Measurements from ENCODE around the gene HID1.
A peak's percentile ranks its signal among the peaks of the same experiment; 100 is the strongest.

The HID1 gene

GRCh38 chr17:74950207-74950606 is 22.4 kb downstream of the HID1 start:
- DNase-seq (ENCODE audit: low spot score) = no peak

GRCh38 chr17:74949455-74950115 is 23.0 kb downstream of the HID1 start:
- DNase-seq (ENCODE audit: low spot score) = no peak

- no peak for DNase-seq (ENCODE audit: low spot score)
These were observed 25.4 kb downstream of the HID1 start for GRCh38 chr17:74947041-74947754.

- DNase-seq (ENCODE audit: low spot score) = no peak
These were observed 25.9 kb downstream of the HID1 start for GRCh38 chr17:74946641-74947040.

GRCh38 chr17:74945543-74945942 is 27.0 kb downstream of the HID1 start:
- DNase-seq (ENCODE audit: low spot score) = no peak

GRCh38 chr17:74943808-74944522 is 28.6 kb downstream of the HID1 start:
- DNase-seq (ENCODE audit: low spot score) = no peak

GRCh38 chr17:74941128-74941725 is 31.3 kb downstream of the HID1 start:
- DNase-seq (ENCODE audit: low spot score) = no peak

GRCh38 chr17:74939534-74939933 is 33.0 kb downstream of the HID1 start:
- DNase-seq (ENCODE audit: low spot score) = no peak

GRCh38 chr17:74938194-74938950 is 34.2 kb downstream of the HID1 start:
- no peak for DNase-seq (ENCODE audit: low spot score)

GRCh38 chr17:74937064-74938051 is 35.2 kb downstream of the HID1 start:
- DNase-seq (ENCODE audit: low spot score) = no peak

- no peak for DNase-seq (ENCODE audit: low spot score)
These were observed 36.1 kb downstream of the HID1 start for GRCh38 chr17:74936470-74936799.

- DNase-seq (ENCODE audit: low spot score) = no peak
These were observed 36.7 kb downstream of the HID1 start, which contains the start of gene OTOP3 for GRCh38 chr17:74935585-74936469. TSS of gene OTOP3 (plus strand) at chr17:74935898. CDS start at chr17:74935922, 24 bp downstream.

GRCh38 chr17:74935048-74935447 is 37.5 kb downstream of the HID1 start:
- DNase-seq (ENCODE audit: low spot score) = no peak

- no peak for DNase-seq (ENCODE audit: low spot score)
These were observed 42.0 kb downstream of the HID1 start for GRCh38 chr17:74930535-74931036.

- no peak for DNase-seq (ENCODE audit: low spot score)
These were observed 43.8 kb downstream of the HID1 start for GRCh38 chr17:74928786-74929185.

GRCh38 chr17:74925242-74925641 is 47.3 kb downstream of the HID1 start:
- no peak for DNase-seq (ENCODE audit: low spot score)

- no peak for DNase-seq (ENCODE audit: low spot score)
These were observed 48.2 kb downstream of the HID1 start, which contains the start of gene OTOP2 for GRCh38 chr17:74924250-74924948. TSS of gene OTOP2 (plus strand) at chr17:74924273. CDS start at chr17:74924633, 360 bp downstream.

GRCh38 chr17:74923538-74924249 is 48.9 kb downstream of the HID1 start:
- DNase-seq (ENCODE audit: low spot score) = peak; percentile 70

Measured in COLO829 (cell line).